Raji (cell line): Measurements from ENCODE around the gene CWC27.

Experiments
- POLR2A ChIP-seq: IDR thresholded peaks from 2 replicates; pipeline ENCODE4 v1.6.1; 2011; ENCODE audit warnings: low read depth, low read length, control low read depth; ENCODE audit not compliant: insufficient read depth

CWC27 gene

DNA sequence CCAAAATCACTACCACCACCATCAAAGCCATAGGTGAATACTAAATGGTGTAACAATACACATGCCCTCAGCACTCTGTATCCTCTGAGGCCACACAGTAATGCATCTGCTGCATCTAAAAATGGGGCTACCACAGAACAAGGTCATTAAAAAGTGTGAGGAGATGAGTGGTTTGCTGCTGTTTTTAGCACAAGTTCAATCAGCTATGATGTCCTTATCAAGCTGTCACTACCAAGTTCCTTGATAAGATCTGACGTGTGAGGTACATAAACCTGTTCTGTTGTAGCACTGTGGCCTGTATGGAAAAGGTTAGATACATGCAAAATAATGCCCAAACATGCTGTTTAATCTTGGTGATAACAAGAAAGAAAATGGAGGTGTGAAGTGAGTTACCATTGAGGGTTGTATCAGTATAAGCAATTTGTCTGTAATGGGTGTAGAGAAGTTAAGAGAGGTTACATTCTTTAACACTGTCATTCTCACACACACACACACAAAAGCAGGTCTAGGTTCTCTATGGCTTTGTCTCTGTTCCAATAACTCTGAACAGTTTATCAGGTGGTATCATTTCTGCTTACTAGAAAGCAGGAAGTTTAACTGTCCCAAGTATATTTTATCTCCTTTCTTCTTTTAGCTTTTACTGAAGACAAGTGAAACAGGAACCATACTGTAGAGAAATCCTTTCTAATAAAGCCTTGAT, 252.9 kb downstream of the CWC27 start:
- no peak for TF ChIP-seq POLR2A

DNA sequence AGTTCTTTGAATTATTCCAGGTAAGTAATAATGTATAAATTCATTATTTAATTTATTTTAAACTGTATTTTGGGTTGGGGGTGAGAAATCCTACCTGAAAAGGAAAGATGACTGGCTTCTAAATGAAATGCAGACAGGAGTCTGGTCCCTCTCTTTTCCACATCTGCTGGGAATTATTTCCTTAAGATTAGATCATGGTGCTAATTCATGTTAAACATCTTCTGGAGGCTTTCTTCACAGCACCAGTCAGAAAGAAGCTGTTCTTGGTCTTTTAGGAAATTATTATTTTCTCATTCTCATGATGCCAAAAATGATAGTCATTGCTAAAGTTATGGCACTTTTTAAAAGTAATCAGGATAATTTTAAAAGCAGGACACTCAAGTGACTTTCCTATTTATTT, 254.2 kb downstream of the CWC27 start:
- no peak for TF ChIP-seq POLR2A

DNA sequence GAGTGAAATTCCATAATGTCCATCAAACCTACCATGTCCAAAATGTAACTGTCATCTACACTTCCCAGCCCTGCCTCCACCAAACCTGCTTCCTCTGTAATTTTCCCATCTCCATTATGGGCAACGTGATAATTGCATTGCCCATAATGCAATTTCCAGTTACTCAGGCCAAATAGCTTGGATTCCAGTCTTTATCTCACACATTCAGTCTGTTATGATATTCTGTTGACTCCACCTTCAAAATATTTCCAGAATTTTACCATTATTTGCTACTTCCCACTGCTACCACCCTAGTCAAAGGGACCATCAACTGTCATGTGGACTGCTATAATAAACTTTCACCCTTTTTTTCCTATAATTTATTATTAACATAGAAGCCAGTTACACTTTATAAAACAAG, 256.0 kb downstream of the CWC27 start:
- TF ChIP-seq POLR2A: no peak

DNA sequence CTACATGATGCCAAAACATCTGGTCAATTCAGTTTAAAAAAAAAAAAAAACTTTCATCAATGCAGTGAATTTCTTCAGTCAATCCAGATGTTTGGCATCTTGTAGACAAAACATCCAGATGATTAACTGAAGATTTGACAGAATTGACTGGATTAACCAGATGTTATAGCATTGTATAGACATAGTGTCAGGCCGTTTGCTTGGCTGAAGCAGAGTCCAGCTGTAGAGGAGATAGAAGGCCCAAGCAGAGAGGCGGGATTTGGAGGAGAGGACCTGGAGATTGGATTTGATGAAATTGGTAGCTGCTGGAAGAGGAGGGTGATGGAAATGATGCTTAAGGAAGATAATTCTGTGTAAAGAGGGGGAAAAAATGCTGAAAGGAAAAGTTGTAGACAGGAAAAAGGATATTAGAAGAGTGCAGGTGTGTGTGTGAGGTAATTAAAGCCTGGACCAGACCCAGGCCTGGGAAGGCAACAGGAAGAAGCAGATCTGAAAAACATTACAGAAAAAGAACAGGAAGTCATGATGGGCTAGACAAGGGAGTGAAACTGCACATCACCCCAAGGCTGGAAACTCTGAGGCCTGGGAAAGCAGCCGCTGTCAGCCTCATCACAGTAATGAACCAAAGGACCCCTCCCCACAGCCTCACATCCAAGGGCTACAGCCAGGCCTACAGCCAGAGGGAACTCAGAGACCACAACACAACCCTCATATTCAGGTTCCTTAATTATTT, 258.3 kb downstream of the CWC27 start:
- no peak for TF ChIP-seq POLR2A

DNA sequence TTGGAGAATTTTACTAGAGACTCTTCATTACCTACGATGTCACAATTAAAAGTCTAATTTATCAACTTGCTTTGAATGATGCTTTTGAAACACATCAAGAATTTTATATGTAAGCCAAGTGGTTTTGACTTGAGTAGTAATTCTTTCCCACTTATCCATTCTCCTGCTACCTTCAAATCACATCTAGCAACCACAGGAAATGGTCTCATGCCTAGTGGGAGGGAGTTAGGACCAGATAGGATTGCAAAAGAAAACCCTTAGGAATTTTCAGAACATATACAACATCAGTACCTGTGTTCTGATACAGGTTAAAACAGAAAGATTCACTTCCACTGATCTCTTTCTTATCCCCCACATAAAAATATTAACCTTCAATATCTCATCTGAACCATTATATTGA, 260.4 kb downstream of the CWC27 start:
- TF ChIP-seq POLR2A: no peak

DNA sequence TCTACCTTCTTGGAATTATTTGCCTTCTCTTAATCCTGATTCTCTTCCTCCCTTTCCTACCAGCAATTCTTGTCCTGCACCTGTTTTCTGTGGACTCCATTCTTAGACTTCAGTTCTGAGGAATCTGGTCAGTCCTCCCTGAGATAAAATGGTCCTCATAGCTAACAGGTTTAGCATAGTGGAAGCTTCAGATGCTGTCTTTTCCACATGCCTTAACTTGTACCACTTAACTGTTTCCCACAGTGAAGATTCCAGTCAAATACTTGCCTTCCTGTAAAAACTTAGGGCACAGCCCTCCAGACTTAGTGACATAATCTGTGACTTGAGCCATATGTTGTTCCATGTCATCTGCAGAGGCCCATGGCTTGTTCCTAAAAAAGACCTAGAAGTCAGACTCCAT, 261.3 kb downstream of the CWC27 start:
- TF ChIP-seq POLR2A: no peak

DNA sequence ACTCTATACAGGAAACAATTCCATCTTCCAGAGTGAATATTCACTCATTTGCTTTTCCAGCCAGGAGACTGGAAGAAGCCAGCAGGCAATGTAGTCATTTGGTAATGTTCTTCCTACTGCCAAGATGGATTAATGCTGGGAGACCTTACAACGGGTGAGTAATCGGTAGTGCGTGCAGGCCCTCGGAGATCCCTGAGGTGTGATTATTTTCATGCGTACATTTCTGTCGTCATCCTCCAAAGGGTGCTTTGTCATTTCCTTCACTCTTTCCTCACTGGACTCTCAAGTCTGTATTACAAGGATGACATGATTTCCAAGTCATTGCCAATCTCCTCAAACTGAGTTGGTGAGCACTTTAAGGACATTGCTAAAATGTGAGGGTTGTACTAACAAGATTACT, 263.5 kb downstream of the CWC27 start:
- no peak for TF ChIP-seq POLR2A

DNA sequence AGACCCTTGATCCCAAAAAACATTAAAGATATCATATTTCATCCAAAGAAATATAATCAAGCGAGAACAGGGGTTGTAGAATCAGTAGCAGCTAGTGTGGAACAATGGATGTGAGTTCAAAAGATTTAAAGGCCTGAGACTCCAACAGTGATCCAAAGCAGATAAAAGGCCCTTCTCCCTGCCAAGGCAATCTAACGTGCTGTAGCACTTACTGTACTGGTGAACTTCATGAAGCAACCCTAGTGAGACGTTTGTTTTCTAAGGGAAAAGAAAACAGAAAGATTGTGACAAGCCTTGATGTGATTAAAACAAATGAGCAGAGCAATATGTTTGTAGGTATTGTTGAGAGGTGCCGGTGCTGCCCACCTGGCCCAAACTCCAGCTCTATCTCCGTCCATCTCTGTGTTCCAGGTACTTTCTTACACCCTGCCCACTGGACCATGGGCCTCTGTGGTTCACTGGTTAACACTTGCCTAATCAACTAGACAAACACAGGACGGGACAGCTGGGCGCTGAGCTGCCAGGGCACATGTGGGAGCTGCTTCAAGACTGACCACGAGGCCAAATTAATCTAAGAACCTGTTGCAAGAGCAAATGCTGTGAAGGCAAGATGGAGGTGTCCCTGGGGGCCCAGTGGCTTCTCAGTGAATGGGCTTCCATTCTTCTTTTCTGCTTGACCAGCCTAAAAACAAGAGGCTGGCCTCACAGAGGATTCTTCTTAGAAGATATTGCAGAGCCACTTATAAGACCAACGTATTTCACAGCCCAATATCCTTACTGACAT, 265.5 kb downstream of the CWC27 start:
- TF ChIP-seq POLR2A: no peak

DNA sequence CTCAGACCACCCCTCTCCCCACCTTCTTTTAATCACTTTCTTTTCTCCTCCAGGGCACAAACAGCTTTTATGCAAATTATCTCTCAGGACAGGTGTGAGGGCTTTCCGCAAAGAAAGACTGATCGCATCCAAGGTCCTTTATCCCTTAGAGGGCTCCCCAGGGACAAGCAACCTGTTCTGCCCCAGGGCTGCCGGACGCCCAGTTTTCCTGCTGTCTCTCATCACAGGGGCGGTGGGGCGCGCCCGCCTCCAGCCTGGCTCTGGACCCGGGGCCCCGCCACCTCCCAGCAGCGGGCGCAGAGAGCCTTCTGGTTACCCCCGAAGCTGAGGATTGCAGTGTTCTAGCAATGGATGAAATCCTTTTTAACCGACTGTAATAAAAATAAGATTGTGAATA, 266.1 kb downstream of the CWC27 start:
- TF ChIP-seq POLR2A: no peak

DNA sequence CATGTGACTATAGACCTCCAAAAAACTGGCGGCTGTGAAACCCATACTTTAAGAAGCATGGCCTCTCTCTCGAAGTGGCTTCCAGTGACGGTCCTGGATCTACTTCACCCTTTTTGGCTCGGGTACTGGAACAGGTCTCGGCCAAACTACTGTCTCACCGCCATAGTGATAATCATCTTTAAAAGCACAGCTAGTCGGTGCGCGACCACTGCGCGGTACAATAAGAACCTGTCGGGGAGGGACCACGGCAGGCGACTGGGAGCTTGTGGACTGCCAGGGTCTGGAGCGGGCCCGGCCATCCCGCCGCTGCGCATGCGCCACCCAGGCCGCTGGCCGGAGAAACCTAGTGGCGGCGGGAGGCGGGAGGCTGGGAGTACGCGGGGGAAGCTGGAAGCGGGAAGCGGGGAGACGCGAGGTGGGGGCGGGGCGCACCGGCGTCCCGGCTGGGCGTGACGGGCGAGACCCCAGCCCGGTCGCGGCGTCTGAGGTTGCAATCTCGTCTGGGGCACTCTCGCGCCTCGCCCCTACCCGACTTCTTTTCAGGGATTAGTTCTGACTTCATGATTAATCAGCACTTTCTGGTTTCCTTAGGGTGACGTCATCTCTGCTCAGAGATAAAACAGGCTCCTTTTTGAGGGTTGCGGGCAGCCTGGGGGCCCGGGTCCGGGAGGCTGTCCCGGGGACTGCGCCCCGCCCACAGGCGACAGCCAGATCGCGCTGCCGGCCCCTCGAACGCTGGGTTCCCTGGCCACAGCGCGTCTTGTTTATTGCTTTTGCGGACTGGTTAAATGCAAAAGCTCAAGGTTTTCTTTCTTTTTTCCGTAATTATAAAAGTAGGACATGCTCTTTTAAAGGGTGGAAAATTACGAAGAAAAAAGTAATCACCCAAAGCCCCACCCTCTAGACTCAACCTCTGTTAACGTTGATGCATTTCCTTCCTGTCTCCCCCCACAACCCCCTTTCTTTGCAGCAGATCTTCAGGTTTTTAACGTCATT, 266.8 kb downstream of the CWC27 start:
- TF ChIP-seq POLR2A: 0 out of 2 replicates have a peak, but pooled peaks have one; percentile 33

DNA sequence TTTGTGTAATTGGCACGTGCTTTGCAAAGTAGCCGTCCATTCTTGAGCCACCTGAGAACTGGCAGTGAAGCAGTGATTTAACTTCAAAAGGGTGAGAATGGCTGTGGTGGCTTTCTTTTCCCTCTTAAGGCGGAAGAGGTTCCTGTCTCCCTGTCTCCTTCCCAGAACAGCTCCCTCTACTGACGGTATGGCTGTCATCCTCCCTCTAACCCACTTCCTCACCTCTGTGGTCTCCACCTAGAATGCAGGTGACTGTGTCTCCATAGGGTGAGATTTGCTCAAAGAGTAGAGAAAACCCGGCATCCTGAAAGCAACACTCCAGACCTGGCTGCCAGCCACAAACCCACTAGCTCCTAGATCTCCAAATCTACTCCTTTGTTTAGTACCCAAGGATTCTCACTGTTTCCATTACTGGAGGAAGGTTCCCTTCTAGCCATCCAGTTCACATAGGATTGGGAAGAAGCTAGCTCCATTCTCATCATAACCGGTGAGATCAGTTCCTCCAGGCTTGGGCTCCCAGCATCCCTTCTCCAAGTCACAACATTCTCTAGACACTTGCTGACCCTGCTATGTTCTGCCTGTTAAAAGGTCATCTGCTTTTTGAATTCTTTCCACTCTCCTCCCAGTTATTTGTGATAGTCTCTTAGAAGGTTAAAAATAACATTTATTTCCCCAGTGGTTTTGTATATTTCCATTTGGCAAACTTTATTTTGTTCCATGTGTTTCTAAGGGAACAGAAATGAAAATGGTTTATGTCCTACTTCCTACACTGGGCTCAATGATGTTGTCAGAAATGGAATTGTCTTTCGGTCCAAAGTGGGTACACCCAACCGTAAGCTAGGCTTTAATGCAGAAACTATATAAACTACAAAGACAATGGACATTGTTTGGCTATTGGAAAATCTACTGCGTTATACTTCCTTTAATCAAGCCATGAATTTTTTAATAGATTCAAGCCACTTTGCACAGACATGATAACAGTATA, 269.4 kb downstream of the CWC27 start:
- no peak for TF ChIP-seq POLR2A

DNA sequence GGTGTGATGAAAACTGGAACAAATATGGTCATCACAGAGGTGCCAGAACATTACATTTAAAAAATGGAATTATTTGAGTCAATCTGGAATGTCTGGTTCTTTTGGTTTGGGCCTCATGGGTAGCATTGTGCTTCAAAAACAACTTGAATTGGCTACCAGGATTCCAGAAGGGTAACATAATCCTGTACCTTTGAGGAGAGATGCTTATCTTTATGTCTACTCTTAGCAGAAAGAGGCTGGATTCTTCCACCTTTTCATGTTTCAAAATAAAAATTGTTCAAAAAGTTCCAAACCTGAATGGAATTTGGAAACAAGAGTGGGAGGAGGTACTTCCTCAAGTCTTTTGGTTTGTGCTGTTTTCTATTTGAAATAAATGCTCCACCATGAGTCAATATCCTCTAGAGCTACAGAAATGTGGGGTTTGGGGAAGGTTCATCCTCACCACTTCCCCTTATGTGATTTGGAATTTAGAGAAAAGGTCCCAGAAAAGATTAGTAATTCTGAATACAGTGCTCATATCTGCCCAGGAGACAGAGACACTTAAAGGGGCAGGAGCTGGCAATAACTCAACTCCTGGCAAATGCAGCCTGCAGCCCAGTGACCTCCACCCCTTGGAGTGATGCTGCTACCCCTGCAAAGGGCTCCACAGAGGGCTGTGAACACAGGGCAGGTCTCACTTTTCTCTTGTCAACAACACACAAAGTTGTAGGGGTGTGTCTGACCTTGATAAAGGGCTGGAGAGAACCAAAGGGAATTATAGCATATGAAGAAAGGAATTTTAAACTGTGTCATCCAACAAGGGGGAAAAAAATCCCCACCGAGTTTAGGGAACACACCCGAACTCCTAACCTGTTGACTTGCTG, 272.8 kb downstream of the CWC27 start:
- no peak for TF ChIP-seq POLR2A
